Loucy (cell line): ENCODE results near the gene GLDN.

Source experiments
- H2AFZ ChIP-seq: fragments of 200-600 bp; sonication (generic); 2 replicates; pipeline ENCODE4 v1.6.0; 2016; ENCODE audit warnings: antibody characterized with exemption, mild to moderate bottlenecking, low read length, moderate library complexity
- H3F3A ChIP-seq: fragments of 200-600 bp; 2 replicates; pipeline ENCODE4 v1.6.0; 2016; ENCODE audit warnings: antibody characterized with exemption, low read depth, mild to moderate bottlenecking
- H3K27me3 ChIP-seq: fragments of 200-600 bp; sonication (generic); 2 replicates; pipeline ENCODE4 v1.6.1; 2014; ENCODE audit warnings: low read length, mild to moderate bottlenecking; ENCODE audit not compliant: insufficient read depth, poor library complexity, severe bottlenecking
- H3K36me3 ChIP-seq: fragments of 200-600 bp; sonication (generic); 2 replicates; pipeline ENCODE4 v1.6.1; 2016; ENCODE audit warnings: low read length; ENCODE audit not compliant: insufficient read depth
- H3K4me1 ChIP-seq: fragments of 200-600 bp; sonication (generic); 2 replicates; pipeline ENCODE4 v1.5.1; 2014; ENCODE audit warnings: low read length, mild to moderate bottlenecking; ENCODE audit not compliant: insufficient read depth, poor library complexity, severe bottlenecking
- H3K4me2 ChIP-seq: fragments of 200-600 bp; sonication (generic); 2 replicates; pipeline ENCODE4 v1.6.0; 2014; ENCODE audit warnings: antibody characterized with exemption, low read length, low read depth, mild to moderate bottlenecking; ENCODE audit not compliant: poor library complexity, severe bottlenecking
- H3K4me3 ChIP-seq: fragments of 200-600 bp; sonication (generic); 2 replicates; pipeline ENCODE4 v1.5.1; 2014; ENCODE audit warnings: low read length, mild to moderate bottlenecking, mixed read lengths; ENCODE audit not compliant: poor library complexity, severe bottlenecking
- H3K79me2 ChIP-seq: fragments of 200-600 bp; sonication (generic); 2 replicates; pipeline ENCODE4 v1.6.1; 2014; ENCODE audit warnings: low read length; ENCODE audit not compliant: insufficient read depth
- H3K9ac ChIP-seq: fragments of 200-600 bp; sonication (generic); 2 replicates; pipeline ENCODE4 v1.6.0; 2014; ENCODE audit warnings: mild to moderate bottlenecking, low read depth, low read length, moderate library complexity; ENCODE audit not compliant: poor library complexity, severe bottlenecking
- H3K9me2 ChIP-seq: fragments of 200-600 bp; sonication (generic); replicated peaks from 2 replicates; pipeline ENCODE4 v1.6.1; 2016; ENCODE audit warnings: low read depth, low read length, mixed read lengths
- H3K9me3 ChIP-seq: fragments of 200-600 bp; sonication (generic); 2 replicates; pipeline ENCODE4 v1.6.1; 2014; ENCODE audit warnings: mild to moderate bottlenecking, antibody characterized with exemption, low read length, low read depth; ENCODE audit not compliant: insufficient read depth
- H4K20me1 ChIP-seq: fragments of 200-600 bp; sonication (generic); 2 replicates; pipeline ENCODE4 v1.6.0; 2014; ENCODE audit warnings: antibody characterized with exemption, low read length, mild to moderate bottlenecking; ENCODE audit not compliant: insufficient read depth, poor library complexity, severe bottlenecking
- CTCF ChIP-seq: fragments of 200-600 bp; sonication (generic); conservative IDR thresholded peaks from 2 replicates; pipeline ENCODE4 v1.5.1; 2014; ENCODE audit warnings: mild to moderate bottlenecking, antibody characterized with exemption, low read length
- EZH2phosphoT487 ChIP-seq: fragments of 200-600 bp; IDR thresholded peaks from 2 replicates; pipeline ENCODE4 v1.6.1; 2018; ENCODE audit warnings: antibody characterized with exemption, mild to moderate bottlenecking, moderate library complexity, borderline replicate concordance

GLDN gene

GRCh38 chr15:51387699-51388041 is 46.2 kb downstream of the GLDN start:
- TF ChIP-seq EZH2phosphoT487 (no peak), CTCF (no peak)
- no peak overlapping the region for H3K9ac ChIP-seq
- no peak overlapping the region for H2AFZ ChIP-seq
- H4K20me1 ChIP-seq: no peaks in the 10 kb centered on the region
- no peaks in the 10 kb centered on the region for H3F3A ChIP-seq
- H3K4me3 ChIP-seq: no peak overlapping the region
- H3K4me1 ChIP-seq: no peaks in the 10 kb centered on the region
- no peak overlapping the region for H3K4me2 ChIP-seq
- H3K27me3 ChIP-seq: no peaks in the 10 kb centered on the region
- no peaks in the 10 kb centered on the region for H3K79me2 ChIP-seq
- no peaks in the 10 kb centered on the region for H3K9me2 ChIP-seq
- no peaks in the 10 kb centered on the region for H3K9me3 ChIP-seq
- no peaks in the 10 kb centered on the region for H3K36me3 ChIP-seq

- H3K4me1 ChIP-seq: no peaks in the 10 kb centered on the region
Measured at GRCh38 chr15:51388726-51389125, 47.3 kb downstream of the GLDN start.

GRCh38 chr15:51390241-51390965 is 48.9 kb downstream of the GLDN start:
- H3K4me2 ChIP-seq: no peak overlapping the region
- TF ChIP-seq EZH2phosphoT487: no peak
- H3K9me2 ChIP-seq: no peaks in the 10 kb centered on the region
- no peaks in the 10 kb centered on the region for H3K27me3 ChIP-seq
- H3K9ac ChIP-seq: no peak overlapping the region
- no peaks in the 10 kb centered on the region for H3F3A ChIP-seq
- no peaks in the 10 kb centered on the region for H3K4me1 ChIP-seq
- H4K20me1 ChIP-seq: no peaks in the 10 kb centered on the region
- no peak overlapping the region for H2AFZ ChIP-seq
- no peak overlapping the region for H3K4me3 ChIP-seq
- no peaks in the 10 kb centered on the region for H3K36me3 ChIP-seq
- H3K79me2 ChIP-seq: no peaks in the 10 kb centered on the region
- no peaks in the 10 kb centered on the region for H3K9me3 ChIP-seq

More at GRCh38 chr15:51388726-51389125, 47.3 kb downstream of the GLDN start:
- Histone ChIP-seq H3K27me3 (no peaks in the 10 kb centered on the region), H3K9me3 (no peaks in the 10 kb centered on the region), H4K20me1 (no peaks in the 10 kb centered on the region), H3K79me2 (no peaks in the 10 kb centered on the region), H3K9ac (no peak overlapping the region), H3K4me2 (no peak overlapping the region), H3K9me2 (no peaks in the 10 kb centered on the region), H3F3A (no peaks in the 10 kb centered on the region), H2AFZ (no peak overlapping the region), H3K4me3 (no peak overlapping the region), H3K36me3 (no peaks in the 10 kb centered on the region)
- TF ChIP-seq CTCF (no peak), EZH2phosphoT487 (no peak)

GRCh38 chr15:51390966-51391422 is 49.5 kb downstream of the GLDN start:
- H3K4me3 ChIP-seq: no peak overlapping the region
- no peaks in the 10 kb centered on the region for H3F3A ChIP-seq
- no peaks in the 10 kb centered on the region for H3K9me3 ChIP-seq
- H3K4me2 ChIP-seq: no peak overlapping the region
- H3K79me2 ChIP-seq: no peaks in the 10 kb centered on the region
- H3K9me2 ChIP-seq: no peaks in the 10 kb centered on the region
- H3K9ac ChIP-seq: no peak overlapping the region
- H3K36me3 ChIP-seq: no peaks in the 10 kb centered on the region
- H2AFZ ChIP-seq: no peak overlapping the region
- H3K4me1 ChIP-seq: no peaks in the 10 kb centered on the region
- TF ChIP-seq CTCF (peak; percentile 19), EZH2phosphoT487 (no peak)
- no peaks in the 10 kb centered on the region for H3K27me3 ChIP-seq
- H4K20me1 ChIP-seq: no peaks in the 10 kb centered on the region
